NCI-H2227 treated with DMSO at 0.1 percent for 48 hours (cell line): Measurements from ENCODE around the gene VTCN1.
"Not testable (repeated sequence)": the region's sequence is repeated elsewhere in the genome, so short reads cannot be mapped to it uniquely, and the experiment has no call there.

Source experiments
- DNase-seq: peaks from one replicate; lab custom pipeline; 2025; lab: John Stamatoyannopoulos, UW

The VTCN1 gene

GRCh38 chr1:117166076-117166475 lies 44.7 kb downstream of the VTCN1 start:
- no peak for DNase-seq

- DNase-seq: no peak
These were observed 46.5 kb downstream of the VTCN1 start for GRCh38 chr1:117164209-117164608.

- DNase-seq: no peak
These were observed 47.9 kb downstream of the VTCN1 start for GRCh38 chr1:117162816-117163215.

GRCh38 chr1:117161887-117162286 lies 48.8 kb downstream of the VTCN1 start:
- DNase-seq: no peak

- DNase-seq: not testable (repeated sequence)
These were observed 59.4 kb downstream of the VTCN1 start for GRCh38 chr1:117151305-117151704.

- no peak for DNase-seq
These were observed 60.4 kb downstream of the VTCN1 start for GRCh38 chr1:117150316-117150715.

GRCh38 chr1:117147856-117148588 lies 62.7 kb downstream of the VTCN1 start:
- no peak for DNase-seq

- DNase-seq: no peak
These were observed 63.3 kb downstream of the VTCN1 start for GRCh38 chr1:117147341-117147831.

GRCh38 chr1:117146575-117147340 lies 64.0 kb downstream of the VTCN1 start:
- DNase-seq: peak; percentile 32

- DNase-seq: no peak
These were observed 64.7 kb downstream of the VTCN1 start for GRCh38 chr1:117146072-117146471.

- no peak for DNase-seq
These were observed 66.9 kb downstream of the VTCN1 start for GRCh38 chr1:117143871-117144270.

- no peak for DNase-seq
These were observed 67.6 kb downstream of the VTCN1 start for GRCh38 chr1:117143172-117143571.

GRCh38 chr1:117142200-117142599 lies 68.5 kb downstream of the VTCN1 start:
- no peak for DNase-seq

GRCh38 chr1:117138561-117138960 lies 72.2 kb downstream of the VTCN1 start:
- DNase-seq: no peak

GRCh38 chr1:117138106-117138505 lies 72.6 kb downstream of the VTCN1 start:
- DNase-seq: peak; percentile 59

GRCh38 chr1:117137281-117137855 lies 73.4 kb downstream of the VTCN1 start:
- peak; percentile 88 for DNase-seq

GRCh38 chr1:117136749-117137148 lies 74.0 kb downstream of the VTCN1 start:
- DNase-seq: no peak

- no peak for DNase-seq
These were observed 75.4 kb downstream of the VTCN1 start for GRCh38 chr1:117135329-117135728.

GRCh38 chr1:117130526-117130925 lies 80.2 kb downstream of the VTCN1 start:
- no peak for DNase-seq

GRCh38 chr1:117128323-117129079 lies 82.2 kb downstream of the VTCN1 start:
- DNase-seq: peak; percentile 78

GRCh38 chr1:117127795-117128194 lies 82.9 kb downstream of the VTCN1 start:
- DNase-seq: no peak

- DNase-seq: no peak
These were observed 86.1 kb downstream of the VTCN1 start for GRCh38 chr1:117124661-117125060.
